Right kidney (tissue), 1 donor: Measurements from ENCODE around the gene ZNF814.
"Not testable (repeated sequence)": the region's sequence is repeated elsewhere in the genome, so short reads cannot be mapped to it uniquely, and the experiment has no call there.

Experiments used
- DNase-seq: peaks from one replicate; pipeline ENCODE4 v3.0.0-alpha.2; 2016

Gene ZNF814

GRCh38 chr19:57870225-57870624 lies 18.6 kb downstream of the ZNF814 start:
- no peak for DNase-seq

- DNase-seq, result not testable (repeated sequence)
Measured at GRCh38 chr19:57869655-57870054, 19.2 kb downstream of the ZNF814 start.

- DNase-seq, result no peak
Measured at GRCh38 chr19:57867868-57868492, 20.9 kb downstream of the ZNF814 start.

- not testable (repeated sequence) for DNase-seq
Measured at GRCh38 chr19:57862351-57862750, 26.5 kb downstream of the ZNF814 start.

GRCh38 chr19:57854117-57854516 lies 34.7 kb downstream of the ZNF814 start:
- DNase-seq, result not testable (repeated sequence)

GRCh38 chr19:57851812-57852603 lies 36.8 kb downstream of the ZNF814 start:
- DNase-seq, result not testable (repeated sequence)

- DNase-seq, result peak; percentile 34
Measured at GRCh38 chr19:57850553-57851017, 38.3 kb downstream of the ZNF814 start.

GRCh38 chr19:57849666-57850473 lies 39.0 kb downstream of the ZNF814 start, which contains the start of gene ZNF587:
Gene ZNF587, plus strand, starts transcription at chr19:57849859. Its CDS starts 180 bp downstream, at chr19:57850039.
- DNase-seq, result peak; percentile 61

GRCh38 chr19:57849162-57849665 lies 39.6 kb downstream of the ZNF814 start:
- DNase-seq, result not testable (repeated sequence)

- DNase-seq, result not testable (repeated sequence)
Measured at GRCh38 chr19:57847164-57847563, 41.7 kb downstream of the ZNF814 start.

GRCh38 chr19:57841122-57841763 lies 47.6 kb downstream of the ZNF814 start:
- DNase-seq, result no peak

GRCh38 chr19:57838622-57839191 lies 50.1 kb downstream of the ZNF814 start:
- DNase-seq, result not testable (repeated sequence)

- DNase-seq, result not testable (repeated sequence)
Measured at GRCh38 chr19:57836991-57837390, 51.8 kb downstream of the ZNF814 start.

GRCh38 chr19:57830071-57830602 lies 58.7 kb downstream of the ZNF814 start, which contains the start of gene ZNF587B:
Gene ZNF587B, plus strand, starts transcription at chr19:57830299. Its CDS starts 230 bp downstream, at chr19:57830529.
- peak; percentile 90 for DNase-seq

GRCh38 chr19:57829316-57829715 lies 59.5 kb downstream of the ZNF814 start:
- no peak for DNase-seq

GRCh38 chr19:57825511-57825910 lies 63.3 kb downstream of the ZNF814 start:
- no peak for DNase-seq

- not testable (repeated sequence) for DNase-seq
Measured at GRCh38 chr19:57823608-57824007, 65.2 kb downstream of the ZNF814 start.

GRCh38 chr19:57823155-57823554 lies 65.7 kb downstream of the ZNF814 start:
- not testable (repeated sequence) for DNase-seq

GRCh38 chr19:57821501-57821900 lies 67.3 kb downstream of the ZNF814 start:
- not testable (repeated sequence) for DNase-seq

GRCh38 chr19:57821095-57821494 lies 67.7 kb downstream of the ZNF814 start:
- DNase-seq, result not testable (repeated sequence)

- no peak for DNase-seq
Measured at GRCh38 chr19:57820599-57820998, 68.2 kb downstream of the ZNF814 start.
